Keratinocyte (primary cell): ENCODE results near the gene PRDM10. TPM values are rescaled to one million over a fixed set of nuclear protein-coding genes. Genes with fewer than 3 reads are reported as not detected.

Experiments
- DNase-seq: peaks from one replicate; pipeline ENCODE4 v3.0.0-alpha.2; 2011; ENCODE audit warnings: low read depth, missing footprints, low spot score
- FAIRE-seq: peaks from 2 replicates; lab custom pipeline; 2011; peaks lifted over from hg19 to GRCh38; lab: Jason Lieb, UNC
- H2AFZ ChIP-seq: 2 replicates; pipeline ENCODE4 v1.6.0; 2012; ENCODE audit warnings: low read length, control low read depth, inconsistent platforms; ENCODE audit not compliant: control insufficient read depth
- H3K27ac ChIP-seq: 2 replicates; pipeline ENCODE4 v1.5.1; 2011; ENCODE audit warnings: low read length; ENCODE audit not compliant: control insufficient read depth, insufficient read depth
- H3K27me3 ChIP-seq: 3 replicates; pipeline ENCODE4 v1.6.0; 2011; ENCODE audit warnings: low read length; ENCODE audit not compliant: control insufficient read depth, insufficient read depth; ENCODE audit errors: extremely low read depth
- H3K36me3 ChIP-seq, 2 experiments: 2 replicates in 1 of 2; 3 replicates in 1 of 2; pipeline ENCODE4 v1.5.1; 2011; ENCODE audit warnings: low read length in 2 of 2, mild to moderate bottlenecking in 1 of 2; ENCODE audit not compliant: control insufficient read depth in 2 of 2, insufficient read depth in 2 of 2; ENCODE audit errors: extremely low read depth in 1 of 2
- H3K4me1 ChIP-seq: 3 replicates; pipeline ENCODE4 v1.5.1; 2011; ENCODE audit warnings: low read length; ENCODE audit not compliant: control insufficient read depth, insufficient read depth; ENCODE audit errors: extremely low read depth
- H3K4me2 ChIP-seq: 3 replicates; pipeline ENCODE4 v1.6.0; 2011; ENCODE audit warnings: low read depth, low read length; ENCODE audit not compliant: control insufficient read depth, insufficient read depth; ENCODE audit errors: extremely low read depth
- H3K4me3 ChIP-seq, 3 experiments: fragments of 200-600 bp in 1 of 3; sonication (generic) in 1 of 3; 2 replicates in 2 of 3; 3 replicates in 1 of 3; pipeline ENCODE4 v1.5.1; 2011 to 2016; ENCODE audit warnings: low read length in 3 of 3, mild to moderate bottlenecking in 3 of 3, control low read depth in 2 of 3, inconsistent platforms in 1 of 3, low read depth in 1 of 3, mixed read lengths in 1 of 3, mixed run types in 1 of 3, moderate library complexity in 1 of 3; ENCODE audit not compliant: control insufficient read depth in 2 of 3, insufficient read depth in 2 of 3; ENCODE audit errors: extremely low read depth in 1 of 3
- H3K79me2 ChIP-seq: 2 replicates; pipeline ENCODE4 v1.6.0; 2012; ENCODE audit warnings: low read length; ENCODE audit not compliant: control insufficient read depth, insufficient read depth
- H3K9ac ChIP-seq: 3 replicates; pipeline ENCODE4 v1.6.0; 2011; ENCODE audit warnings: low read length; ENCODE audit not compliant: control insufficient read depth, insufficient read depth; ENCODE audit errors: extremely low read depth
- H3K9me1 ChIP-seq: 3 replicates; pipeline ENCODE4 v1.6.0; 2011; ENCODE audit warnings: low read length; ENCODE audit not compliant: control insufficient read depth, insufficient read depth; ENCODE audit errors: extremely low read depth
- H3K9me3 ChIP-seq: 2 replicates; pipeline ENCODE4 v1.5.1; 2012; ENCODE audit warnings: low read depth, low read length; ENCODE audit not compliant: control insufficient read depth
- H4K20me1 ChIP-seq: 3 replicates; pipeline ENCODE4 v1.6.0; 2011; ENCODE audit warnings: low read length; ENCODE audit not compliant: control insufficient read depth, insufficient read depth; ENCODE audit errors: extremely low read depth
- CTCF ChIP-seq, 3 experiments: IDR thresholded peaks in 1 of 3; conservative IDR thresholded peaks in 1 of 3; optimal IDR thresholded peaks in 1 of 3; 2 replicates in 2 of 3; 3 replicates in 1 of 3; pipeline versions ENCODE3 to v1.5.1; 2011; ENCODE audit warnings: low read length in 3 of 3, mild to moderate bottlenecking in 3 of 3, moderate library complexity in 2 of 3, control low read depth in 1 of 3, inconsistent platforms in 1 of 3; ENCODE audit not compliant: insufficient read depth in 2 of 3; ENCODE audit errors: extremely low read depth in 1 of 3
- EZH2 ChIP-seq: IDR thresholded peaks from one replicate; pipeline ENCODE4 v1.6.1; 2012; ENCODE audit warnings: inconsistent platforms, mild to moderate bottlenecking, low read length, moderate library complexity
- dilution Hi-C: fragments of 300-500 bp; cut with MboI; formaldehyde crosslinking; loops from one replicate; pipeline ENCODE4 v1.7.0; 2020; ENCODE audit warnings: low sequenced_read_pairs; ENCODE audit not compliant: extremely low pct_ligation_motif_present
- polyA plus RNA-seq, 5 experiments: library from polyadenylated mRNA; depleted of rRNA in 3 of 5; stranded (reverse) in 3 of 5; stranded (forward) in 1 of 5; unstranded in 1 of 5; fragments of >200 nt; gene quantifications; 1 replicate in 1 of 5; 2 replicates in 3 of 5; 3 replicates in 1 of 5; pipeline versions ENCODE4 v1.2.1 to v1.2.3, GENCODE V29; 2011 to 2012; ENCODE audit warnings: missing spikeins in 2 of 5, low read depth in 1 of 5, low replicate concordance in 1 of 5

The PRDM10 gene
- polyA plus RNA-seq, 1 donor (not counting 4 experiments of a cell fraction or from before 2014, with no cell fraction given): 4.7 TPM

GRCh38 chr11:130029137-130029536, 26.5 kb upstream of the PRDM10 start:
- H3K9me1 ChIP-seq: no peaks in the 10 kb centered on the region
- no peak for DNase-seq
- no peak overlapping the region for H3K4me3 ChIP-seq
- FAIRE-seq: no peak
- H3K36me3 ChIP-seq: no peaks in the 10 kb centered on the region
- H3K9me3 ChIP-seq: no peaks in the 10 kb centered on the region
- peaks cover 8% of the 10 kb centered on the region for H3K4me1 ChIP-seq
- no peak overlapping the region for H3K4me2 ChIP-seq
- H3K27me3 ChIP-seq: no peaks in the 10 kb centered on the region
- dilution Hi-C loops: no loop called here
- H3K9ac ChIP-seq: no peak overlapping the region
- H3K27ac ChIP-seq: no peak overlapping the region
- no peaks in the 10 kb centered on the region for H3K79me2 ChIP-seq
- H2AFZ ChIP-seq: peak overlapping the region; percentile 31
- H4K20me1 ChIP-seq: no peaks in the 10 kb centered on the region
- no peak for TF ChIP-seq CTCF (optimal IDR thresholded peaks at IDR 0.05 in 1 of 3, IDR thresholded peaks at IDR 0.05 in 1 of 3, conservative IDR thresholded peaks at IDR 0.05 in 1 of 3; ENCODE audit: extremely low read depth in 1 of 3, insufficient read depth in 2 of 3, low read length in 3 of 3)
- TF ChIP-seq EZH2: no peak

- TF ChIP-seq CTCF (optimal IDR thresholded peaks at IDR 0.05 in 1 of 3, IDR thresholded peaks at IDR 0.05 in 1 of 3, conservative IDR thresholded peaks at IDR 0.05 in 1 of 3; ENCODE audit: extremely low read depth in 1 of 3, insufficient read depth in 2 of 3, low read length in 3 of 3) (no peak), EZH2 (no peak)
- Histone ChIP-seq H3K36me3 (no peaks in the 10 kb centered on the region), H3K4me2 (no peak overlapping the region), H3K4me3 (no peak overlapping the region), H3K27me3 (no peaks in the 10 kb centered on the region), H2AFZ (no peak overlapping the region), H3K9me3 (no peaks in the 10 kb centered on the region), H3K9me1 (no peaks in the 10 kb centered on the region), H4K20me1 (no peaks in the 10 kb centered on the region), H3K9ac (no peak overlapping the region), H3K4me1 (peaks cover 15% of the 10 kb centered on the region), H3K27ac (no peak overlapping the region), H3K79me2 (no peaks in the 10 kb centered on the region)
- dilution Hi-C loops: no loop called here
- DNase-seq (no peak), FAIRE-seq (no peak)
Observed at GRCh38 chr11:130025371-130025770, 22.7 kb upstream of the PRDM10 start.
